Adrenal gland (tissue), 12 donors: ENCODE measurements around the gene CAPN15. TPM values are rescaled to one million over a fixed set of nuclear protein-coding genes. Genes with fewer than 3 reads are reported as not detected.
"Not testable (repeated sequence)": the region's sequence is repeated elsewhere in the genome, so short reads cannot be mapped to it uniquely, and the experiment has no call there.

ENCODE experiments used
- DNase-seq, 7 donors: peaks; one replicate each; pipeline ENCODE4 v3.0.0-alpha.2; 2019 to 2020
- H3K27ac ChIP-seq, 5 donors: fragments of 200-600 bp; sonication (generic) in 4 of 5; 1 replicate in 3 of 5; 2 replicates in 2 of 5; pipeline versions ENCODE4 v1.5.1 to v1.8.0; 2016 to 2020; ENCODE audit warnings: mild to moderate bottlenecking in 1 of 5
- H3K27me3 ChIP-seq: fragments of 200-600 bp; 2 replicates; pipeline ENCODE4 v1.8.0; 2021
- H3K36me3 ChIP-seq, 2 donors: fragments of 200-600 bp; replicated peaks in 1 of 2; 1 replicate in 1 of 2; 2 replicates in 1 of 2; pipeline versions ENCODE4 v1.5.1 to v1.8.0; 2018 to 2022
- H3K4me1 ChIP-seq, 2 donors: fragments of 200-600 bp; replicated peaks in 1 of 2; 1 replicate in 1 of 2; 2 replicates in 1 of 2; pipeline versions ENCODE4 v1.5.1 to v1.8.0; 2018 to 2021
- H3K4me3 ChIP-seq, 4 donors: fragments of 200-600 bp; sonication (generic) in 3 of 4; one replicate each; pipeline ENCODE4 v1.5.1; 2016 to 2018
- H3K9me3 ChIP-seq, 3 donors: fragments of 200-600 bp; sonication (generic) in 1 of 3; replicated peaks in 1 of 3; 1 replicate in 2 of 3; 2 replicates in 1 of 3; pipeline versions ENCODE4 v1.5.1 to v1.8.0; 2016 to 2021
- POLR2A ChIP-seq, 2 donors: fragments of 450-650 bp; IDR thresholded peaks; one replicate each; pipeline ENCODE4 v1.6.1; 2017; ENCODE audit warnings: antibody characterized with exemption in 2 of 2, mild to moderate bottlenecking in 2 of 2, moderate library complexity in 1 of 2
- WGBS, 4 donors: extraction: QIAGEN DNeasy Blood & Tissue Kit in 2 of 4; methylation state at CpG; one replicate each; pipeline versions ENCODE4 v1.1.5 to v1.1.7; 2013 to 2017; 5-methylcytosine and 5-hydroxymethylcytosine counted together
- intact Hi-C, 2 donors: fragments of 100-400 bp; cut with DNase I; formaldehyde crosslinking; loops; one replicate each; pipeline versions ENCODE4 v1.14.1 to v1.15.0; 2022 to 2023
- polyA plus RNA-seq, 3 donors: library from polyadenylated mRNA; stranded (reverse); fragments of 200-250 nt in 2 of 3; fragments of 350-450 nt in 1 of 3; fragmentation: Illumina TruSeq in 1 of 3; extraction: RNeasy Lipid Tissue Mini Kit (QIAGEN cat#74804) in 1 of 3; gene quantifications; one replicate each; pipeline ENCODE4 v1.2.3, GENCODE V29; 2013 to 2014
- total RNA-seq, 9 donors: library from RNA; depleted of rRNA in 4 of 9; stranded (reverse); fragments of >200 nt in 4 of 9; fragments of 120-200 nt in 1 of 9; fragmentation: NEBNext Ultra II Directional in 1 of 9; extraction: Animal tissue kit (Norgen Biotek cat#: 25700) in 1 of 9; gene quantifications; one replicate each; pipeline versions ENCODE4 v1.1.0 to v1.2.4, GENCODE V29; 2013 to 2023
- TF ChIP-seq, protein P1 (sequence below), 6 experiments: fragments of 450-650 bp in 4 of 6; fragments of 200-600 bp in 2 of 6; sonication (generic) in 1 of 6; IDR thresholded peaks; 1 replicate in 5 of 6; 2 replicates in 1 of 6; pipeline versions ENCODE4 v1.5.1 to v1.8.0; 2016 to 2021; ENCODE audit warnings: antibody characterized with exemption in 6 of 6, mild to moderate bottlenecking in 2 of 6, moderate library complexity in 1 of 6
- donor health status: healthy with polysubstance abuse.
- donor health status: Bipolar disorder and iron deficiency.
- donor health status: DM: yes; HTN: yes; CAD: no.
- donor health status: DM: no; HTN: no; CAD: no.
- donor health status: DM: no; HTN: no; CAD: no.
- donor health status: DM: yes; HTN: yes; CAD: no.

CAPN15 gene
- total and polyA plus RNA-seq, 12 donors = 2.3 to 91.8 (median 43.0) TPM

DNA sequence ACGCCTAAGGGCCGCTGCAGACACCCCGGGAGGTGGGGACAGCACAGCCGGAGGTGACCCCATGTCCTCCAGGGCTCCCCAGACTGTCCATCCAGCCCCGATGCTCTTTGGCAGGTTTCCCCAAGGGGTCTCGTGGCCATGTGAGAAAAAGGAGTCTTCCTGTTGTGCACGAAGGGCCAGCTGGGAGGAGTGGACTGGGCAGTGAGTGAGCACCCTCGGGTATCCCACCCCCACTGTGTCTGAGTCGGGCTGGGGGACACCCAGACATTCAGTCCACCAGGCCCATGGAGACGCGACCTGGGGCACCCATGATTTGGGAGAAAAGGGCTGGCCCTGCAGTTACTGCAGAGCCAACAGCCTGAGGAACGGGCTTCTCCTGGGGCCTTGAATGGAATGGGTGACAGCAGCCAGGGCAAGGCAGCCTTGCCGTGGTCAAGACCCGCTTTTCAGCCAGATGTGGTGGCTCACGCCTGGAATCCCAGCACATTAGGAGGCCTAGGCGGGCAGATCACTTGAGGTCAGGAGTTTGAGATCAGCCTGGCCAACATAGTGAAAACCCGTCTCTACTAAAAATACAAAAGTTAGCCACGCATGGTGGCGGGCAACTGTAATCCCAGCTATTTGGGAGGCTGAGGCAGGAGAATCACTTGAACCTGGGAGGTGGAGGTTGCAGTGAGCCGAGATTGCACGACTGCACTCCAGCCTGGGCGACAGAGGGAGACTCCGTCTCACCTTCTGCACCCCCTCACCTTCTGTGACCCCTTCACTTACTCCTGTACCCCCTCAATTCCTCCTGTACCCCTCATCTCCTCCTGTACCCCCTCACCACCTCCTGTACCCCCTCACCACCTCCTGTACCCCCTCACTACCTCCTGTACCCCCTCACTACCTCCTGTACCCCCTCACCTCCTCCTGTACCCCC lies 24.1 kb upstream of the CAPN15 start:
- H3K27ac ChIP-seq = no peak overlapping the region
- intact Hi-C loops = no loop called here
- 94 to 96% (median 95%) methylated on average over 14 to 23 of the region's 23 CpGs for WGBS, 4 donors
- peaks cover 0 to 7% of the 10 kb centered on the region in 2 donors for H3K4me1 ChIP-seq
- DNase-seq = no peak
- H3K27me3 ChIP-seq = no peaks in the 10 kb centered on the region
- no peak overlapping the region for H3K4me3 ChIP-seq
- peaks cover 0 to 12% of the 10 kb centered on the region in 2 donors for H3K36me3 ChIP-seq
- TF ChIP-seq POLR2A (IDR thresholded peaks at IDR 0.05) = no peak
- TF ChIP-seq, protein P1, sequence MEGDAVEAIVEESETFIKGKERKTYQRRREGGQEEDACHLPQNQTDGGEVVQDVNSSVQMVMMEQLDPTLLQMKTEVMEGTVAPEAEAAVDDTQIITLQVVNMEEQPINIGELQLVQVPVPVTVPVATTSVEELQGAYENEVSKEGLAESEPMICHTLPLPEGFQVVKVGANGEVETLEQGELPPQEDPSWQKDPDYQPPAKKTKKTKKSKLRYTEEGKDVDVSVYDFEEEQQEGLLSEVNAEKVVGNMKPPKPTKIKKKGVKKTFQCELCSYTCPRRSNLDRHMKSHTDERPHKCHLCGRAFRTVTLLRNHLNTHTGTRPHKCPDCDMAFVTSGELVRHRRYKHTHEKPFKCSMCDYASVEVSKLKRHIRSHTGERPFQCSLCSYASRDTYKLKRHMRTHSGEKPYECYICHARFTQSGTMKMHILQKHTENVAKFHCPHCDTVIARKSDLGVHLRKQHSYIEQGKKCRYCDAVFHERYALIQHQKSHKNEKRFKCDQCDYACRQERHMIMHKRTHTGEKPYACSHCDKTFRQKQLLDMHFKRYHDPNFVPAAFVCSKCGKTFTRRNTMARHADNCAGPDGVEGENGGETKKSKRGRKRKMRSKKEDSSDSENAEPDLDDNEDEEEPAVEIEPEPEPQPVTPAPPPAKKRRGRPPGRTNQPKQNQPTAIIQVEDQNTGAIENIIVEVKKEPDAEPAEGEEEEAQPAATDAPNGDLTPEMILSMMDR (IDR thresholded peaks at IDR 0.05) = no peak
- H3K9me3 ChIP-seq = no peaks in the 10 kb centered on the region

DNA sequence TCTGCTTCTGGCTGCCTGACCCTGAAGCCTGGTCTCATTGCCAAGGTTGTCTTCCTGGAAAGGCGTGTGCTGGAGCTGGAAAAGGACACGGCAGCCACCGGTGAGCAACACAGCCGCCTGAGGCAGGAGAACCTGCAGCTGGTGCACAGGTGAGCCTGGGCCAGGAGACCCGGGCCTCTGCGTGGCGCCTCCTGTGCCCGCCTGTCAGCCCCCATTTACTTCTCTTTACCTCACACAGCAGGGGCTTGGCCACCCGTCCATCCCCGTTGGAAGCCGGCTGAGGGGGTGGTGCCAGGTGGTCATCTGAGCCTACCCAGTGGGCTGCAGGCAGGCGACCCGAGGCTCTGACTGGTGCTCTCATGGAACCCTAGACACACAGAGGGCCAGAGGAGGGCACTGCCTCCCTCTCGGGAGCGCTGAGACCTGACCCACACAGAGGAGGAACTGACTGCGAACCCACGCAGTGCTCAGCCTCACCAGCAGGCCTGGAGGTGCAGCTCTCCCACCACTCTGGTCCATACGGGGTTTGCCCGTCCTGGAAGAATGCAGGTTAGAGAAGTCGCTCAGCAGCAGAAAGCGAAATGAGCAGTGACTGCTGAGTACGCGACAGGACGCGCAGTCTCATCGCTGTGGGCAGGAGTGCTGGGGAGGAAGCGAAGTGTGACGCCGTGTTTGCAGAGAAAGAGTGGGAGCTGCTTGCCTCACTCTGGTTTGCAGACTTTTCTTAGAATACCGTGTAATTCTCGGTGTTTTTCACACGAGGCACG lies 21.9 kb upstream of the CAPN15 start:
- DNase-seq = no peak
- H3K36me3 ChIP-seq = peaks cover 0 to 12% of the 10 kb centered on the region in 2 donors
- H3K4me1 ChIP-seq = peaks cover 0 to 7% of the 10 kb centered on the region in 2 donors
- H3K27ac ChIP-seq = no peak overlapping the region
- intact Hi-C loops = no loop called here
- no peak overlapping the region for H3K4me3 ChIP-seq
- no peaks in the 10 kb centered on the region for H3K27me3 ChIP-seq
- TF ChIP-seq, protein P1 (IDR thresholded peaks at IDR 0.05) = no peak
- no peak for TF ChIP-seq POLR2A (IDR thresholded peaks at IDR 0.05)
- 90 to 94% (median 90%) methylated on average over 20 to 33 of the region's 33 CpGs for whole genome bisulfite sequencing, 4 donors
- H3K9me3 ChIP-seq = no peaks in the 10 kb centered on the region

DNA sequence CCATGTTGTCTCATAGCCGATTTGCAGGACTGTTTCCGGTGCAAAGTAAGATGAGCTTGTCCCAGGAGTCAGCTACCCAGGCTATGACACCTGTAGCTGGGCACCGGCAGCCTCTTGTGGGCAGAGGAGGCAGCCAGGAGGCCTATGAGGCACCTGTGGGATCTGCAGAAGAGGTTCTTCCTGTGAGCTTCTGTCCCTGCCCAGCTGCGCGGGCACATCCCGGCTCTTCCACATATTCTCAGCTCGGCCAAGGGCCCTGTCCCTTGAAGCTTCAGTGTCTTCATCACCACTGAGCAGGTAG lies 21.3 kb upstream of the CAPN15 start:
- Histone ChIP-seq H3K4me3 (no peak overlapping the region), H3K27me3 (no peaks in the 10 kb centered on the region), H3K4me1 (peaks cover 0 to 7% of the 10 kb centered on the region in 2 donors), H3K27ac (no peak overlapping the region), H3K36me3 (peaks cover 0 to 13% of the 10 kb centered on the region in 2 donors), H3K9me3 (no peaks in the 10 kb centered on the region)
- intact Hi-C loops = no loop called here
- WGBS, 4 donors = 93 to 97% (median 95%) methylated on average over 7 of the region's 7 CpGs
- TF ChIP-seq, protein P1 (IDR thresholded peaks at IDR 0.05) = no peak
- no peak for TF ChIP-seq POLR2A (IDR thresholded peaks at IDR 0.05)
- DNase-seq = no peak

- WGBS, 4 donors = 82 to 92% (median 87%) methylated on average over 14 of the region's 14 CpGs
- H3K27me3 ChIP-seq, intact Hi-C loops, H3K4me3 ChIP-seq, H3K4me1 ChIP-seq, H3K9me3 ChIP-seq, H3K27ac ChIP-seq: not testable (repeated sequence)
- peaks cover 0 to 13% of the 10 kb centered on the region in 2 donors for H3K36me3 ChIP-seq
- DNase-seq = peak in 1 of 7 donors; percentile 13
These were observed 20.0 kb upstream of the CAPN15 start for GRCh38 chr16:507527-507926.
